HFFc6 (cell line): Measurements from ENCODE around the gene SLC25A34. TPM values are rescaled to one million over a fixed set of nuclear protein-coding genes. Genes with fewer than 3 reads are reported as not detected.

ENCODE experiments used
- DNase-seq: peaks from one replicate; pipeline ENCODE4 v3.0.0-alpha.2; 2018
- H3K27ac Mint-ChIP-seq: 2 replicates; pipeline ENCODE4 v1.8.0; 2020; ENCODE audit warnings: mild to moderate bottlenecking, mixed read lengths
- H3K27me3 Mint-ChIP-seq: 2 replicates; pipeline ENCODE4 v1.8.0; 2021; ENCODE audit warnings: mild to moderate bottlenecking, moderate library complexity, mixed read lengths; ENCODE audit not compliant: insufficient read depth
- H3K36me3 Mint-ChIP-seq: 2 replicates; pipeline ENCODE4 v1.8.0; 2021; ENCODE audit warnings: low read depth, mixed read lengths
- H3K4me1 Mint-ChIP-seq: 2 replicates; pipeline ENCODE4 v1.8.0; 2020; ENCODE audit warnings: low read depth, mixed read lengths
- H3K4me3 Mint-ChIP-seq: 2 replicates; pipeline ENCODE4 v1.8.0; 2020; ENCODE audit warnings: mild to moderate bottlenecking, moderate library complexity, mixed read lengths
- H3K9me3 Mint-ChIP-seq: 2 replicates; pipeline ENCODE4 v1.8.0; 2020; ENCODE audit warnings: mild to moderate bottlenecking, mixed read lengths
- CTCF ChIP-seq: fragments of 200-600 bp; sonication (generic); IDR thresholded peaks from 2 replicates; pipeline ENCODE4 v1.5.0; 2021; ENCODE audit warnings: antibody characterized with exemption, mild to moderate bottlenecking
- total RNA-seq, 6 experiments: library from RNA; stranded (reverse); fragmentation: NEBNext Ultra II Directional; extraction: Animal tissue kit (Norgen Biotek cat#: 25700); gene quantifications; 2 replicates in 1 of 6; 3 replicates in 5 of 6; pipeline ENCODE4 v1.2.3, GENCODE V29; 2021

The SLC25A34 gene
- total RNA-seq, 6 experiments from 2014 or later: 0.26 to 0.68 (median 0.43) TPM

- no peaks in the 10 kb centered on the region for H3K9me3 Mint-ChIP-seq
- peaks cover 1% of the 10 kb centered on the region; the same call in 1 of the 2 replicates for H3K27me3 Mint-ChIP-seq
- peaks cover 37% of the 10 kb centered on the region for H3K4me1 Mint-ChIP-seq
- DNase-seq: no peak
- no peak for TF ChIP-seq CTCF
- peak overlapping the region; percentile 41; the same call in 1 of the 2 replicates for H3K4me3 Mint-ChIP-seq
- peak overlapping the region; percentile 90 for H3K27ac Mint-ChIP-seq
- H3K36me3 Mint-ChIP-seq: peaks cover 20% of the 10 kb centered on the region
These were observed 29.6 kb downstream of the SLC25A34 start for GRCh38 chr1:15765495-15766194.

GRCh38 chr1:15767941-15768340, 31.9 kb downstream of the SLC25A34 start:
- Mint-ChIP-seq H3K9me3 (no peaks in the 10 kb centered on the region), H3K4me1 (peaks cover 24% of the 10 kb centered on the region), H3K27ac (no peak overlapping the region), H3K36me3 (peaks cover 26% of the 10 kb centered on the region), H3K4me3 (no peak overlapping the region), H3K27me3 (peaks cover 1% of the 10 kb centered on the region; the same call in 1 of the 2 replicates)
- DNase-seq: no peak
- no peak for TF ChIP-seq CTCF

- Mint-ChIP-seq H3K4me1 (peaks cover 24% of the 10 kb centered on the region), H3K4me3 (no peak overlapping the region), H3K27me3 (peaks cover 1% of the 10 kb centered on the region; the same call in 1 of the 2 replicates), H3K27ac (no peak overlapping the region), H3K9me3 (no peaks in the 10 kb centered on the region), H3K36me3 (peaks cover 27% of the 10 kb centered on the region)
- TF ChIP-seq CTCF: no peak
- DNase-seq: no peak
These were observed 32.3 kb downstream of the SLC25A34 start for GRCh38 chr1:15768388-15768787.

GRCh38 chr1:15770313-15770962, 34.4 kb downstream of the SLC25A34 start:
- H3K27ac Mint-ChIP-seq: no peak overlapping the region
- H3K4me3 Mint-ChIP-seq: no peak overlapping the region
- DNase-seq: no peak
- TF ChIP-seq CTCF: no peak
- H3K4me1 Mint-ChIP-seq: peaks cover 11% of the 10 kb centered on the region
- no peaks in the 10 kb centered on the region; the same call in 1 of the 2 replicates for H3K27me3 Mint-ChIP-seq
- peaks cover 21% of the 10 kb centered on the region for H3K36me3 Mint-ChIP-seq
- H3K9me3 Mint-ChIP-seq: no peaks in the 10 kb centered on the region

- no peak overlapping the region for H3K4me3 Mint-ChIP-seq
- H3K36me3 Mint-ChIP-seq: peaks cover 15% of the 10 kb centered on the region
- no peak overlapping the region; the same call in 1 of the 2 replicates for H3K27ac Mint-ChIP-seq
- no peak for DNase-seq
- TF ChIP-seq CTCF: no peak
- no peaks in the 10 kb centered on the region for H3K9me3 Mint-ChIP-seq
- no peaks in the 10 kb centered on the region; the same call in 1 of the 2 replicates for H3K27me3 Mint-ChIP-seq
- H3K4me1 Mint-ChIP-seq: peaks cover 6% of the 10 kb centered on the region; the same call in 1 of the 2 replicates
These were observed 35.9 kb downstream of the SLC25A34 start for GRCh38 chr1:15771836-15772515.
